HEK293 (cell line): ENCODE results near the gene SCARB2.

Experiments used
- MYNN ChIP-seq: fragments of 450-650 bp; formaldehyde crosslinking; IDR thresholded peaks from 2 replicates; pipeline ENCODE4 v1.5.1; 2016; ENCODE audit warnings: missing biosample characterization, missing genetic modification characterization, borderline replicate concordance
- ZNF600 ChIP-seq: fragments of 450-650 bp; formaldehyde crosslinking; IDR thresholded peaks from 2 replicates; pipeline ENCODE4 v1.5.1; 2016; ENCODE audit warnings: missing biosample characterization, missing genetic modification characterization
- TF ChIP-seq, protein P1 (sequence below): fragments of 450-650 bp; formaldehyde crosslinking; IDR thresholded peaks from 2 replicates; pipeline ENCODE4 v1.5.1; 2016; ENCODE audit warnings: missing biosample characterization, missing genetic modification characterization
- TF ChIP-seq, protein P2 (sequence below): fragments of 450-650 bp; formaldehyde crosslinking; IDR thresholded peaks from 2 replicates; pipeline ENCODE4 v1.5.1; 2016; ENCODE audit warnings: missing biosample characterization, missing genetic modification characterization
- TF ChIP-seq, protein P3 (sequence below): fragments of 450-650 bp; formaldehyde crosslinking; IDR thresholded peaks from 2 replicates; pipeline ENCODE4 v1.5.1; 2016; ENCODE audit warnings: missing biosample characterization, missing genetic modification characterization

DNA sequence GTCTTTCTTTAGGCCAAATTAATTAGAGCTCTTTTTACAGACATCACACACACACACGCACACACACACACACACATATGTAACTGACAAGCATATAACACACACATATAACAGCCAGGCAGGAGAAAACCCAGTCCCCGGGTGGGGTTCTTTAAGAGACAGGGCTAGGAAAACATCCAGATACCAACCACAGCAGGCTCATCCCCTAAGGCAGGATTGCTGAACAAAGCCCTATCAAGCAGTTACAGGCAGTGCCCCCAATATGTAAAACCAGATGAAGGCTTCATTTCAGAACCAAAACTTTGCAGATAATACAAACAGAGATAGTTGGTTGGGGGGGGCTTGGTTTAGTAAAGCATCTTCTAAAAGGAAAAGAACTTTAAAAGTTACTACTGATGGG lies 19.9 kb upstream of the SCARB2 start:
- TF ChIP-seq, protein P1, sequence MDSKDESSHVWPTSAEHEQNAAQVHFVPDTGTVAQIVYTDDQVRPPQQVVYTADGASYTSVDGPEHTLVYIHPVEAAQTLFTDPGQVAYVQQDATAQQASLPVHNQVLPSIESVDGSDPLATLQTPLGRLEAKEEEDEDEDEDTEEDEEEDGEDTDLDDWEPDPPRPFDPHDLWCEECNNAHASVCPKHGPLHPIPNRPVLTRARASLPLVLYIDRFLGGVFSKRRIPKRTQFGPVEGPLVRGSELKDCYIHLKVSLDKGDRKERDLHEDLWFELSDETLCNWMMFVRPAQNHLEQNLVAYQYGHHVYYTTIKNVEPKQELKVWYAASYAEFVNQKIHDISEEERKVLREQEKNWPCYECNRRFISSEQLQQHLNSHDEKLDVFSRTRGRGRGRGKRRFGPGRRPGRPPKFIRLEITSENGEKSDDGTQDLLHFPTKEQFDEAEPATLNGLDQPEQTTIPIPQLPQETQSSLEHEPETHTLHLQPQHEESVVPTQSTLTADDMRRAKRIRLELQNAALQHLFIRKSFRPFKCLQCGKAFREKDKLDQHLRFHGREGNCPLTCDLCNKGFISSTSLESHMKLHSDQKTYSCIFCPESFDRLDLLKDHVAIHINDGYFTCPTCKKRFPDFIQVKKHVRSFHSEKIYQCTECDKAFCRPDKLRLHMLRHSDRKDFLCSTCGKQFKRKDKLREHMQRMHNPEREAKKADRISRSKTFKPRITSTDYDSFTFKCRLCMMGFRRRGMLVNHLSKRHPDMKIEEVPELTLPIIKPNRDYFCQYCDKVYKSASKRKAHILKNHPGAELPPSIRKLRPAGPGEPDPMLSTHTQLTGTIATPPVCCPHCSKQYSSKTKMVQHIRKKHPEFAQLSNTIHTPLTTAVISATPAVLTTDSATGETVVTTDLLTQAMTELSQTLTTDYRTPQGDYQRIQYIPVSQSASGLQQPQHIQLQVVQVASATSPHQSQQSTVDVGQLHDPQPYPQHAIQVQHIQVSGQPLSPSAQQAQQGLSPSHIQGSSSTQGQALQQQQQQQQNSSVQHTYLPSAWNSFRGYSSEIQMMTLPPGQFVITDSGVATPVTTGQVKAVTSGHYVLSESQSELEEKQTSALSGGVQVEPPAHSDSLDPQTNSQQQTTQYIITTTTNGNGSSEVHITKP (tag by site-specific recombination): no peak
- TF ChIP-seq MYNN (no peak), ZNF600 (tag by site-specific recombination) (no peak)
- TF ChIP-seq, protein P2, sequence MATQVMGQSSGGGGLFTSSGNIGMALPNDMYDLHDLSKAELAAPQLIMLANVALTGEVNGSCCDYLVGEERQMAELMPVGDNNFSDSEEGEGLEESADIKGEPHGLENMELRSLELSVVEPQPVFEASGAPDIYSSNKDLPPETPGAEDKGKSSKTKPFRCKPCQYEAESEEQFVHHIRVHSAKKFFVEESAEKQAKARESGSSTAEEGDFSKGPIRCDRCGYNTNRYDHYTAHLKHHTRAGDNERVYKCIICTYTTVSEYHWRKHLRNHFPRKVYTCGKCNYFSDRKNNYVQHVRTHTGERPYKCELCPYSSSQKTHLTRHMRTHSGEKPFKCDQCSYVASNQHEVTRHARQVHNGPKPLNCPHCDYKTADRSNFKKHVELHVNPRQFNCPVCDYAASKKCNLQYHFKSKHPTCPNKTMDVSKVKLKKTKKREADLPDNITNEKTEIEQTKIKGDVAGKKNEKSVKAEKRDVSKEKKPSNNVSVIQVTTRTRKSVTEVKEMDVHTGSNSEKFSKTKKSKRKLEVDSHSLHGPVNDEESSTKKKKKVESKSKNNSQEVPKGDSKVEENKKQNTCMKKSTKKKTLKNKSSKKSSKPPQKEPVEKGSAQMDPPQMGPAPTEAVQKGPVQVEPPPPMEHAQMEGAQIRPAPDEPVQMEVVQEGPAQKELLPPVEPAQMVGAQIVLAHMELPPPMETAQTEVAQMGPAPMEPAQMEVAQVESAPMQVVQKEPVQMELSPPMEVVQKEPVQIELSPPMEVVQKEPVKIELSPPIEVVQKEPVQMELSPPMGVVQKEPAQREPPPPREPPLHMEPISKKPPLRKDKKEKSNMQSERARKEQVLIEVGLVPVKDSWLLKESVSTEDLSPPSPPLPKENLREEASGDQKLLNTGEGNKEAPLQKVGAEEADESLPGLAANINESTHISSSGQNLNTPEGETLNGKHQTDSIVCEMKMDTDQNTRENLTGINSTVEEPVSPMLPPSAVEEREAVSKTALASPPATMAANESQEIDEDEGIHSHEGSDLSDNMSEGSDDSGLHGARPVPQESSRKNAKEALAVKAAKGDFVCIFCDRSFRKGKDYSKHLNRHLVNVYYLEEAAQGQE (tag by site-specific recombination): no peak
- TF ChIP-seq, protein P3, sequence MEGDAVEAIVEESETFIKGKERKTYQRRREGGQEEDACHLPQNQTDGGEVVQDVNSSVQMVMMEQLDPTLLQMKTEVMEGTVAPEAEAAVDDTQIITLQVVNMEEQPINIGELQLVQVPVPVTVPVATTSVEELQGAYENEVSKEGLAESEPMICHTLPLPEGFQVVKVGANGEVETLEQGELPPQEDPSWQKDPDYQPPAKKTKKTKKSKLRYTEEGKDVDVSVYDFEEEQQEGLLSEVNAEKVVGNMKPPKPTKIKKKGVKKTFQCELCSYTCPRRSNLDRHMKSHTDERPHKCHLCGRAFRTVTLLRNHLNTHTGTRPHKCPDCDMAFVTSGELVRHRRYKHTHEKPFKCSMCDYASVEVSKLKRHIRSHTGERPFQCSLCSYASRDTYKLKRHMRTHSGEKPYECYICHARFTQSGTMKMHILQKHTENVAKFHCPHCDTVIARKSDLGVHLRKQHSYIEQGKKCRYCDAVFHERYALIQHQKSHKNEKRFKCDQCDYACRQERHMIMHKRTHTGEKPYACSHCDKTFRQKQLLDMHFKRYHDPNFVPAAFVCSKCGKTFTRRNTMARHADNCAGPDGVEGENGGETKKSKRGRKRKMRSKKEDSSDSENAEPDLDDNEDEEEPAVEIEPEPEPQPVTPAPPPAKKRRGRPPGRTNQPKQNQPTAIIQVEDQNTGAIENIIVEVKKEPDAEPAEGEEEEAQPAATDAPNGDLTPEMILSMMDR (tag by site-specific recombination): no peak
